ENCODE data around the gene DNM3.

DNA sequence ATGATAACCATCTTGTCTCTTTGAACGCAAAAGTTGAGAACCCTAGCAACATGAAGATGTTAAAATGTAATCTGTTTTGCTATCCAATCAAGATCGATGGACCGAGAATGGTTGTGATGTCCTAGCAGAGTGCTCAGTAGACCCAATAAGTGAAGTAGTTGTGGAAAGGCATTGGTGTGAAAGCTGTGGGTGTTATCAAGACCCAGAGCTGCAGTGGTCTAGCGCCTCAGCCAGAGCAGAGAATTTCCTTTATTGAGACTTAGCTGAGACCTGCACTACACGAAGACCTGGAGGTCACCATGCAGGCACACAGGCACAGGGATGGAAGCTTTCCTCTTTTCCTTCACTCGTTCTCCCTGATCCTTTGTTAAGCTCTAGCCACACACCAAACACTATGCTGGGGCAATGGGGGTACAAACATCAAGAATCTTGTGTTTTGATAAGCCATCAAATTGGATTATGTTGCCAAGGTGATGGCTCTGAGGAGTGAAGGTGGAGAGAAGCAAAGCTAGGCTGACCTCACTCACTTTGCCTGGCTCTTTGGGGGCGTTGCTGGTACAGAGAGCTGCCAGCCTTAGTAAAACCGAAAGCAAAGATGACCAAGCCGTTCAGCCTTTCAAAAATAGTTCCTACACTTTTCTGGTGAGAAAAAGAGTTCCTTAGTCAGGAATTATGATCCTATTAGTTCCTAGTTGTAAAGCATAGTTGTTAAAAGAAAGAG, 35.7 kb upstream of the DNM3 start:
- TF ChIP-seq CTCF (IDR thresholded peaks at IDR 0.05) (no peak), POLR2A (IDR thresholded peaks at IDR 0.05) (no peak)

All from adrenal gland (tissue), 5 donors.